Adrenal gland (tissue), 12 donors: ENCODE results near the gene DYDC2. TPM values are rescaled to one million over a fixed set of nuclear protein-coding genes. Genes with fewer than 3 reads are reported as not detected.

Source experiments
- DNase-seq, 7 donors: peaks; one replicate each; pipeline ENCODE4 v3.0.0-alpha.2; 2019 to 2020
- H3K27ac ChIP-seq, 5 donors: fragments of 200-600 bp; sonication (generic) in 4 of 5; 1 replicate in 3 of 5; 2 replicates in 2 of 5; pipeline versions ENCODE4 v1.5.1 to v1.8.0; 2016 to 2020; ENCODE audit warnings: mild to moderate bottlenecking in 1 of 5
- H3K27me3 ChIP-seq: fragments of 200-600 bp; 2 replicates; pipeline ENCODE4 v1.8.0; 2021
- H3K36me3 ChIP-seq, 2 donors: fragments of 200-600 bp; replicated peaks in 1 of 2; 1 replicate in 1 of 2; 2 replicates in 1 of 2; pipeline versions ENCODE4 v1.5.1 to v1.8.0; 2018 to 2022
- H3K4me1 ChIP-seq, 2 donors: fragments of 200-600 bp; replicated peaks in 1 of 2; 1 replicate in 1 of 2; 2 replicates in 1 of 2; pipeline versions ENCODE4 v1.5.1 to v1.8.0; 2018 to 2021
- H3K4me3 ChIP-seq, 4 donors: fragments of 200-600 bp; sonication (generic) in 3 of 4; one replicate each; pipeline ENCODE4 v1.5.1; 2016 to 2018
- H3K9me3 ChIP-seq, 3 donors: fragments of 200-600 bp; sonication (generic) in 1 of 3; replicated peaks in 1 of 3; 1 replicate in 2 of 3; 2 replicates in 1 of 3; pipeline versions ENCODE4 v1.5.1 to v1.8.0; 2016 to 2021
- CTCF ChIP-seq, 6 experiments: fragments of 450-650 bp in 4 of 6; fragments of 200-600 bp in 2 of 6; sonication (generic) in 1 of 6; IDR thresholded peaks; 1 replicate in 5 of 6; 2 replicates in 1 of 6; pipeline versions ENCODE4 v1.5.1 to v1.8.0; 2016 to 2021; ENCODE audit warnings: antibody characterized with exemption in 6 of 6, mild to moderate bottlenecking in 2 of 6, moderate library complexity in 1 of 6
- POLR2A ChIP-seq, 2 donors: fragments of 450-650 bp; IDR thresholded peaks; one replicate each; pipeline ENCODE4 v1.6.1; 2017; ENCODE audit warnings: antibody characterized with exemption in 2 of 2, mild to moderate bottlenecking in 2 of 2, moderate library complexity in 1 of 2
- WGBS, 4 donors: extraction: QIAGEN DNeasy Blood & Tissue Kit in 2 of 4; methylation state at CpG; one replicate each; pipeline versions ENCODE4 v1.1.5 to v1.1.7; 2013 to 2017; 5-methylcytosine and 5-hydroxymethylcytosine counted together
- intact Hi-C, 2 donors: fragments of 100-400 bp; cut with DNase I; formaldehyde crosslinking; loops; one replicate each; pipeline versions ENCODE4 v1.14.1 to v1.15.0; 2022 to 2023
- polyA plus RNA-seq, 3 donors: library from polyadenylated mRNA; stranded (reverse); fragments of 200-250 nt in 2 of 3; fragments of 350-450 nt in 1 of 3; fragmentation: Illumina TruSeq in 1 of 3; extraction: RNeasy Lipid Tissue Mini Kit (QIAGEN cat#74804) in 1 of 3; gene quantifications; one replicate each; pipeline ENCODE4 v1.2.3, GENCODE V29; 2013 to 2014
- total RNA-seq, 9 donors: library from RNA; depleted of rRNA in 4 of 9; stranded (reverse); fragments of >200 nt in 4 of 9; fragments of 120-200 nt in 1 of 9; fragmentation: NEBNext Ultra II Directional in 1 of 9; extraction: Animal tissue kit (Norgen Biotek cat#: 25700) in 1 of 9; gene quantifications; one replicate each; pipeline versions ENCODE4 v1.1.0 to v1.2.4, GENCODE V29; 2013 to 2023
- donor health status: healthy with polysubstance abuse.
- donor health status: Bipolar disorder and iron deficiency.
- donor health status: DM: yes; HTN: yes; CAD: no.
- donor health status: DM: no; HTN: no; CAD: no.
- donor health status: DM: no; HTN: no; CAD: no.
- donor health status: DM: yes; HTN: yes; CAD: no.

The DYDC2 gene
- total and polyA plus RNA-seq, 12 donors = 0.33 TPM; not detected in 11

- intact Hi-C loops = no loop called here
- 11 to 27% (median 20%) methylated on average over 16 of the region's 16 CpGs for WGBS, 4 donors
- H3K27ac ChIP-seq = peak overlapping the region in 4 of 5 donors; percentile 46 to 91 (median 76)
- H3K9me3 ChIP-seq = no peaks in the 10 kb centered on the region
- DNase-seq = peak in 5 of 7 donors; percentile 11 to 59 (median 43)
- H3K36me3 ChIP-seq = no peaks in the 10 kb centered on the region
- H3K4me3 ChIP-seq = peak overlapping the region; percentile 16 to 88 (median 69)
- no peak for TF ChIP-seq CTCF (IDR thresholded peaks at IDR 0.05)
- TF ChIP-seq POLR2A (IDR thresholded peaks at IDR 0.05) = no peak
- H3K27me3 ChIP-seq = no peaks in the 10 kb centered on the region
- peaks cover 0 to 22% of the 10 kb centered on the region in 2 donors for H3K4me1 ChIP-seq
Observed at GRCh38 chr10:80407812-80408241, 51.2 kb downstream of the DYDC2 start.

- WGBS, 4 donors = 2 to 13% (median 7%) methylated on average over 8 to 96 of the region's 96 CpGs
- Histone ChIP-seq H3K9me3 (no peaks in the 10 kb centered on the region), H3K4me3 (peak within 1 kb of the TSS; percentile 23 to 88 (median 69)), H3K27ac (peak within 1 kb of the TSS in 4 of 5 donors; percentile 46 to 91 (median 76)), H3K36me3 (no peaks in the 10 kb centered on the region), H3K27me3 (no peaks in the 10 kb centered on the region), H3K4me1 (peaks cover 0 to 26% of the 10 kb centered on the region in 2 donors)
- TF ChIP-seq CTCF (IDR thresholded peaks at IDR 0.05) (no peak), POLR2A (IDR thresholded peaks at IDR 0.05) (peak in 1 of 2 donors; percentile 55)
- intact Hi-C loops = no loop called here
- peak; percentile 67 to 88 (median 80) for DNase-seq
Observed at GRCh38 chr10:80408242-80409101, 51.9 kb downstream of the DYDC2 start, which contains the start of gene PRXL2A. Gene PRXL2A (plus strand): TSS chr10:80408551. CDS start chr10:80420468, 11,917 bp downstream.

GRCh38 chr10:80409121-80409520 lies 52.5 kb downstream of the DYDC2 start:
- intact Hi-C loops = no loop called here
- no peaks in the 10 kb centered on the region for H3K9me3 ChIP-seq
- H3K27me3 ChIP-seq = no peaks in the 10 kb centered on the region
- 58 to 62% (median 59%) methylated on average over 12 of the region's 12 CpGs for WGBS, 4 donors
- H3K36me3 ChIP-seq = no peaks in the 10 kb centered on the region
- peak overlapping the region in 1 of 4 donors; percentile 88 for H3K4me3 ChIP-seq
- TF ChIP-seq CTCF (IDR thresholded peaks at IDR 0.05) (no peak), POLR2A (IDR thresholded peaks at IDR 0.05) (no peak)
- peak overlapping the region in 3 of 5 donors; percentile 46 to 91 (median 87) for H3K27ac ChIP-seq
- peaks cover 0 to 32% of the 10 kb centered on the region in 2 donors for H3K4me1 ChIP-seq
- DNase-seq = no peak

GRCh38 chr10:80410122-80410521 lies 53.5 kb downstream of the DYDC2 start:
- 69 to 79% (median 72%) methylated on average over 2 of the region's 2 CpGs for WGBS, 4 donors
- no peak overlapping the region for H3K4me3 ChIP-seq
- H3K27me3 ChIP-seq = no peaks in the 10 kb centered on the region
- H3K36me3 ChIP-seq = no peaks in the 10 kb centered on the region
- no peak for DNase-seq
- no peaks in the 10 kb centered on the region for H3K9me3 ChIP-seq
- intact Hi-C loops = no loop called here
- H3K4me1 ChIP-seq = peaks cover 0 to 33% of the 10 kb centered on the region in 2 donors
- H3K27ac ChIP-seq = peak overlapping the region in 1 of 5 donors; percentile 32
- TF ChIP-seq POLR2A (IDR thresholded peaks at IDR 0.05) (no peak), CTCF (IDR thresholded peaks at IDR 0.05) (no peak)
